Measurements from ENCODE around the gene PTPRCAP.

PTPRCAP gene

GRCh38 chr11:67415501-67416304 is 21.8 kb downstream of the PTPRCAP start, which contains the start of gene CARNS1:
Gene CARNS1 (plus strand): TSS chr11:67415678. CDS start chr11:67416200, 522 bp downstream.
- H3K4me3 ChIP-seq (ENCODE audit: low read depth, low read length), result no peak within 1 kb of the TSS
- no peak for DNase-seq (ENCODE audit: low read depth)

GRCh38 chr11:67413266-67413849 is 24.1 kb downstream of the PTPRCAP start:
- no peak for TF ChIP-seq CTCF (conservative IDR thresholded peaks at IDR 0.05; ENCODE audit: low read depth, low read length)
- H3K4me3 ChIP-seq (ENCODE audit: low read depth, low read length), result no peak overlapping the region
- DNase-seq (ENCODE audit: low read depth), result no peak

More at GRCh38 chr11:67415501-67416304, 21.8 kb downstream of the PTPRCAP start, which contains the start of gene CARNS1:
- TF ChIP-seq CTCF (conservative IDR thresholded peaks at IDR 0.05; ENCODE audit: low read depth, low read length), result no peak

GRCh38 chr11:67412495-67413179 is 24.8 kb downstream of the PTPRCAP start:
- DNase-seq (ENCODE audit: low read depth), result no peak
- H3K4me3 ChIP-seq (ENCODE audit: low read depth, low read length), result no peak overlapping the region
- TF ChIP-seq CTCF (conservative IDR thresholded peaks at IDR 0.05; ENCODE audit: low read depth, low read length), result no peak

- TF ChIP-seq CTCF (conservative IDR thresholded peaks at IDR 0.05; ENCODE audit: low read depth, low read length), result no peak
- H3K4me3 ChIP-seq (ENCODE audit: low read depth, low read length), result no peak overlapping the region
- no peak for DNase-seq (ENCODE audit: low read depth)
Measured at GRCh38 chr11:67411785-67412152, 25.7 kb downstream of the PTPRCAP start.

- no peak overlapping the region for H3K4me3 ChIP-seq (ENCODE audit: low read depth, low read length)
- TF ChIP-seq CTCF (conservative IDR thresholded peaks at IDR 0.05; ENCODE audit: low read depth, low read length), result no peak
- no peak for DNase-seq (ENCODE audit: low read depth)
Measured at GRCh38 chr11:67410984-67411784, 26.3 kb downstream of the PTPRCAP start.

- no peak overlapping the region for H3K4me3 ChIP-seq (ENCODE audit: low read depth, low read length)
- no peak for TF ChIP-seq CTCF (conservative IDR thresholded peaks at IDR 0.05; ENCODE audit: low read depth, low read length)
- DNase-seq (ENCODE audit: low read depth), result no peak
Measured at GRCh38 chr11:67410369-67410831, 27.1 kb downstream of the PTPRCAP start.
